ENCODE results near the gene SYNE4.
"Not testable (repeated sequence)": the region's sequence is repeated elsewhere in the genome, so short reads cannot be mapped to it uniquely, and the experiment has no call there.

The SYNE4 gene

DNA sequence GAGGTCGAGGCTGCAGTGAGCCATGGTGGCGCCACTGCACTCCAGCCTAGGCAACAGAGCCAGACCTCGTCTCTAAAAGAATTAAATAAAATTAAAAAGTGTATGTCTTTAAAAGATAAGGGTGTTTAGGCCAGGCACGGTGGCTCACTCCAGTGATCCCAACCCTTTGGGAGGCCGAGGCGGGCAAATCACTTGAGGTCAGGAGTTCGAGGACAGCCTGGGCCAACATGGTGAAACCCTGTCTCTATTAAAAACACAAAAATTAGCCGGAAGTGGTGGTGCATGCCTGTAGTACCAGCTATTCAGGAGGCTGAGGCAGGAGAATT lies 21.1 kb downstream of the SYNE4 start:
- no peak for DNase-seq

- no peak for DNase-seq
Measured at GRCh38 chr19:35986664-35987570, 21.7 kb downstream of the SYNE4 start.

GRCh38 chr19:35986111-35986510 lies 22.5 kb downstream of the SYNE4 start:
- DNase-seq: no peak

GRCh38 chr19:35983177-35983576 lies 25.4 kb downstream of the SYNE4 start:
- DNase-seq: no peak

DNA sequence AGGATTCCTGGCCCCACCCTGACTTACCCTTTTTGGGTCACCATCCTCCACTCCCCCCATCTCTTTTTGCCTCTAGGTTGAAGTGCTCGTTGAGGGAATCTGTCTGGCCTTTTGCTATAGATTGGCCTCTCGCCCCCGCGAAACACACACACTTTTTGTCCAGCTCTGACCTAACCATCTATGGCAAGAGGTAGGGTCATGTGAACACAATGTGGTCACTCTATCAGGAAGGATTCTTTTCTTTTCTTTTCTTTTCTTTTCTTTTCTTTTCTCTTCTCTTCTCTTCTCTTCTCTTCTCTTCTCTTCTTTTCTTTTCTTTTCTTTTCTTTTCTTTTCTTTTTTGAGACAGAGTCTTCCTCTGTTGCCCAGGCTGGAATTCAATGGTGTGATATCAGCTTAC lies 27.6 kb downstream of the SYNE4 start:
- not testable (repeated sequence) for DNase-seq

DNA sequence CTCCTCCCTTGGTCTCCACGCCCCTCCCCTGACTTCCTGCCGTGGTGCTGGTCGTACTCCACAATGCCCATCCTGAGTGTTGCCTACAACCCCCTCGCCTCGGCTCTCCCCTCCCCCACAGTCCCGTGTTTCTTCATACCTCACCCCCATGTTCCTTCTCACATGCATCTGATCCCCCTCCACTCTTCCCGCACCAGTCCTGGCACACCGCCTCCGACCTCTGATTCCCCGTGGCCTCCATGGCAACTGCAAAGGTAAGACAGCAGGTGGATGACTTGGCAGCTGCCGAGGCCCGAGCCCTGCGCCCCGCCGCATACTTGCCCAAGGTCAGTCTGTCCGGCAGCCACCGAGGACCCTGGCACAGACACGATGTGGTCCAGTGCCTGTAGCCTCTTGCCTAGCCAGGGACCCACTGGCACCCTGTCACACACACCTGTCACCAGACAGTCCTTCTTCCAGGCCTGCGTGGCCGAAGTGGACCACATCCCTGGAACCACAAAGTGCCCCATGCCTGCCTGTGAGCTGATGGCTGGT lies 29.7 kb downstream of the SYNE4 start:
- DNase-seq: no peak

DNA sequence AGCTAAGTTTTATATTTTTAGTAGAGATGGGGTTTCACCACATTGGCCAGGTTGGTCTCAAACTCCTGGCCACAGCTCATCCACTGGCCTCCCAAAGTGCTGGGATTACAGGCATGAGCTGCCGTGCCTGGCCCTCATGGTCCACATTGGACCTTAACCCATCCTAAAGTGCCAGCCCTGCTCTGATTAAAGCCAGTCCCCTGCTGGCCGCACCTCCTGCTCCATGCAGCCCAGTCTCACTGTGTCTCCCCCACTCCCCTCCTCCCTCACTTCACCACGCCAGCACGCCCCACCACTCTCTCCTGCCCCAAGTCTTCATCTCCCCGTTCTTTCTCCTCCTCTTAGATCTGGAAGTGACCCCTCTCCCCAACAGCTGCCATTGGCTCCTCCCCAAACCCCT lies 30.3 kb downstream of the SYNE4 start:
- no peak for DNase-seq

DNA sequence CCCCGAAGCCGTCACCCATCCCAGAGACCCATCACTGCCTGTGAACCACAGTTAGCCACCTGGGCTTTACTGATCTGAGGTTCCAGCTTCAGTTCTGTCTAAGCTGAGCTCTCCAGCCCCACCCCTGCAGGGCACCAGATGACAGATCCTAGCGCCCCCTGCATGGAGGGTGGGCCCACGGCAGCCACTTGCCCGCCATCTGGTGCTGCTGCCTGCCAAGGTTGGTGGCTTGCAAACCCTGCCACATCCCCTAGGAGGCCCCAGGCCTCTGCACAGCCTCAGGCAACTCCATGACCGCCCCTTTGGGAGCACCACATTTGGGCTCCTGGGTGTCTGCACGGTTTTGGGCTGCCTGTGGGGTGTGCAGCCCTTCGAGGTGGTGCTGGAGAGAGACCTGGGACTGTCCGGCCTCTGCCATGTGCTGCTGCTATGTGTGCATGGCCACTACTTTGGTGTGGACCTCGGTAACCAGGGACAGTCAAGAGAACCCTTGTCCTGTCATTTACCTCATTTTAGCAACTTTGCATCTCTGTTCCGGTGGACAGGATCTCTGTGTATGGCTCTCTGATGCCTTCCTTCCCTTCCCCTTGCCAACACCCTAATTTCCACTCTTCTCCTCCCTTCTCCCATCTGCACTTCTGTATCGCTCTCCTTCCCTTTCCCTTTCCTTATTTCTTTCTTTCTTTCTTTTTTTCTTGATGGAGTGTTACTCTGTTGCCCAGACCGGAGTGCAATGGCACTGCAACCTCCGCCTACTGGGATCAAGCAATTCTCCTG lies 31.0 kb downstream of the SYNE4 start:
- no peak for DNase-seq

DNA sequence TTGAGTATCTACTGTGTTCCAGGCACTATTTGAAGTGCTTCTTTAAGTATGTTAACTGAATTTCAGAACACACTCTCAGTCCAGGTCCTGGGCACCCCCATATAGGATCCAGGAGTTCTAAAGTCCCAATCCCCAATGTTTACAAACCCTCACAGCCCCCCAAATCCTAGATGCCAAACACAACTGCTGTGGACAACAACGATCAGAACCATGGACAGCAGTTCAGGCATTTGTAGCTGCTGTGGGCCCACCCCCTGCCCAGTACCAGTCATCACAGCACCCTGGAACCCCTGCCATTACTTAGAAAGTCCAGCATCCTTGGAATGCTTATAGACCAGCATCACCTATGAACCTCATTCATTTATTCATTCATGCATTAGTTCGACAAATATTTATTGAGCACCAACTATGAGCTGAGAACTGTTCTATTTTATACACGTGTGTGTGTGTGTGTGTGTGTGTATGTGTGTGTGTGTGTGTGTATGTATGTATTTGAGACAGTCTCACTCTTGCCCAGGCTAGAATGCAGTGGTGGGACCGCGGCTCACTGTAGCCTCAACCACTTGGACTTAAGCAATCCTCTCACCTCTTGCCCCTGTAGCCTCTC lies 32.9 kb downstream of the SYNE4 start:
- DNase-seq: no peak

- DNase-seq: no peak
Measured at GRCh38 chr19:35973487-35973886, 35.1 kb downstream of the SYNE4 start.

DNA sequence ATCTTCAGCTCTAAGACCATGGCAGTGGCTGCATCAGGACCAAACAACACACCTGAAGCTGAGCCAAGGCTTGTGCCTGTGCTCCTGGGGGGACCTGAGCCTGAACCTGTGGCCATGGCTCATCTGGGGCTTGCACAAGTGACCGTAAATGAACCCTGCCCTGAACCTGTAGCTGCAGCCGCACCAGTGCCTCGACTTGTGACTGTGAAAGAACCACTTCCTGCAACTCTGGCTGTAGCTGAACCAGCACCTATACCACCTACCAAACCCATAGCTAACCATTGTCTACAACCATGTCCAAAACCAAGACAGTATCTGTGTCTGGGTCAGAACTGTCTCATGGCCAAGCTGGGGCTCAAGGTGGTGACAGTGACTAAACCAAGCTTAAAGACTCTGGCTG lies 41.8 kb downstream of the SYNE4 start:
- no peak for DNase-seq

- DNase-seq: peak; percentile 37
Measured at GRCh38 chr19:35963514-35963913, 45.1 kb downstream of the SYNE4 start.

DNA sequence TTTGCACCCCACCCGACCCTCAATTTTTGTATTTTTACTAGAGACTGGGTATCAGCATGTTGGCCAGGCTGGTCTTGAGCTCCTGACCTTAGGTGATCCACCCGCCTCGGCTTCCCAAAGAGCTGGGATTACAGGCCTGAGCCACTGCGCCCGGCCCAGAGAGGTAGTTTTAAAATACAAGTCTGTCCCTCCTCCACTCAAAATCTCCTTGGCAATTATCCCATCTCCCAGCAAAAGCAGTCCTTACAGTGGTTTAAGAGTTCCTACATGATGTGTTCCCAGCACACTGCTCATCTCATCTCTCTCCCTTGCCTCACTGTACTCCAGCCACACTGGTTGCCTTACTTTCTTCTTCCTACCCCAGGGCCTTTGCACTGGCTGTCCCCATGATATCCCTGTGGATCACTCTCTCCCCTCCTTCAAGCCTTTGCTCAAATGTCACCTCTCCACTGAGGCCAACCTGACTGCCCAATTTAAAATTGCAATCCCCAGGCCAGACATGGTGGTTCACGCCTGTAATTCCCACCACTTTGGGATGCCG lies 48.1 kb downstream of the SYNE4 start:
- DNase-seq: no peak

- DNase-seq: no peak
Measured at GRCh38 chr19:35959968-35960320, 48.7 kb downstream of the SYNE4 start.

DNA sequence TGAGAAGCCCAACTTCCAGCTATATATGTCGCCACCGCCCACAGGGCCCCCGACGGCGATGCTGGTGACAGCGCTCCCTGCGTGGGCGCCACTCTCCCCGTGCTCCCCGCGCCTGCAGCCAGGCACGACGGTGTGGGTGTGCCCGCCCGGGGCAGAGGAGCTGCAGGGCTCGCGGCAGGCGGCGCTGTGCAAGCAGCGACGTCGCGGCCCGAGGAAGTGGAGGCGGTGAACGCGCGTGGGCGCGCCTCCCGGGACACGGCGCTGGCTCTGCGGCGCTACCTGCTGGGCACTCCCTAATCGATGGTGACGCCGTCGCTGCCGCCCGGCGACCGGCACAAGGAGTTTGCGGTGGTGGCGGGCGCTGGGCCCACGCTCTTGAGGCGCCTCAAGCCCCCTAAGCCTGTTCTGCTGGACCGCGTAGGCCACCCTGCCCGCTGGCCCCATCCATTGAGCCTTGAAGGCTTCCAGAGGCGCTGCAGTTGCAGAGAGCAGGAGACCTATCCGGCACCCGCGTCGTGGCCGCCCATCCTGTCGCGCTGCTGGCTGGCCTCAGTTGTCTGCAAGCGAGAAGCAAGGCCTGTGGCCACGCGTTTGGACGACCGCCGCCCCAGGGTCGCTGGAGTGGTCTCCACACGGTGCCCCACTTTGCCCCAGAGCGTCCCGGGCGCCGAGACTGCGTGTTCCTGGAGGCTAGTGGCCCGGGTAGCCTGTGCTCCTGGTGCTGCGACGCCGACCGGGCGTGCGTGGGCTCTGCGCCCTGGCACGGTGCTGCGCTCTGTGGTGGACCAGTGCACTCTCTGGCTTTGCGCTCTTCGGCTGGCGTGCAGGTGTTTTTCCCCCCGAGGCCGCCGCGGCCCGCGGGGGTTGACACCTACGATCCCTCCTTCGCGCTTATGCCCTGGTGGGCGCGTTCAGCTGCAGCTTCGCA lies 49.3 kb downstream of the SYNE4 start:
- DNase-seq: peak; percentile 74

DNA sequence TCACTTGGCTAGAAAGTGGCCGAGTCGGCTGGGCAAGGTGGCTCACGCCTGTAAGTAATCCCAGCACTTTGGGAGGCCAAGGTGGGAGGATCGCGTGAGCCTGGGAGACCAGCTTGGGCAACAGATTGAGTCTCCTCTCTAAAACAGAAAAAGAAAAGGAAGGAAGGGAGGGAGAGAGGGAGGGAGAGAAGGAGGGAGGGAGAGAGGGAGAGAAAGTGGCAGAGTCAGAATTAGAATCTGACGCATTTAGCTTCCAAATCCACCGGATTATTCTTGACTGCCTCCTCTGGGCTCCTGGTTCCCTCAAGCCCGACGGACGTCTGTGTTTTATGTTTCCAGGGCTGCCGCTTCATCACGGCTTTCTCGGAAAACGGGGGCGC lies 50.0 kb downstream of the SYNE4 start:
- DNase-seq: no peak

- not testable (repeated sequence) for DNase-seq
Measured at GRCh38 chr19:35957411-35957810, 51.2 kb downstream of the SYNE4 start.

GRCh38 chr19:35955881-35956634 lies 52.6 kb downstream of the SYNE4 start:
- DNase-seq: no peak

Data from activated gamma-delta T cell treated with Interleukin-2 at 50 U/mL for 16 hours (primary cell).